Measurements from ENCODE around the gene TADA3.

Gene TADA3

DNA sequence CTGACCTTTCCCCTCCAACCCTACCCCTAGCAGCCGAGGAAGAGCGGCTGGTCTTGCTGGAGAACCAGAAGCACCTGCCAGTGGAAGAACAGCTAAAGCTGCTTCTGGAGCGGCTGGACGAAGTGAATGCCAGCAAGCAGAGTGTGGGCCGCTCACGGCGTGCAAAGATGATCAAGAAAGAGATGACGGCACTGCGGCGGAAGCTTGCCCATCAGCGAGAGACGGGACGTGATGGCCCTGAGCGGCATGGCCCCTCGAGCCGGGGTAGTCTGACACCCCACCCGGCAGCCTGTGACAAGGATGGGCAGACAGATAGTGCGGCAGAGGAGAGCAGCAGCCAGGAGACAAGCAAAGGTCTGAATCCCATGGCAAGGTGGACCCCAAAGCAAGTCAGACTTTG is 48.7 kb downstream of the TADA3 start:
- H4K20me1 ChIP-seq (ENCODE audit: insufficient read depth, low read length), result no peaks in the 10 kb centered on the region
- no peaks in the 10 kb centered on the region for H3K9me3 ChIP-seq (replicated peaks; ENCODE audit: insufficient read depth, low read length)
- H3K27me3 ChIP-seq (replicated peaks; ENCODE audit: insufficient read depth, low read length), result no peaks in the 10 kb centered on the region
- DNase-seq, result no peak
- no peaks in the 10 kb centered on the region for H3K9me2 ChIP-seq (replicated peaks; ENCODE audit: insufficient read depth, low read length)
- TF ChIP-seq, protein P1, sequence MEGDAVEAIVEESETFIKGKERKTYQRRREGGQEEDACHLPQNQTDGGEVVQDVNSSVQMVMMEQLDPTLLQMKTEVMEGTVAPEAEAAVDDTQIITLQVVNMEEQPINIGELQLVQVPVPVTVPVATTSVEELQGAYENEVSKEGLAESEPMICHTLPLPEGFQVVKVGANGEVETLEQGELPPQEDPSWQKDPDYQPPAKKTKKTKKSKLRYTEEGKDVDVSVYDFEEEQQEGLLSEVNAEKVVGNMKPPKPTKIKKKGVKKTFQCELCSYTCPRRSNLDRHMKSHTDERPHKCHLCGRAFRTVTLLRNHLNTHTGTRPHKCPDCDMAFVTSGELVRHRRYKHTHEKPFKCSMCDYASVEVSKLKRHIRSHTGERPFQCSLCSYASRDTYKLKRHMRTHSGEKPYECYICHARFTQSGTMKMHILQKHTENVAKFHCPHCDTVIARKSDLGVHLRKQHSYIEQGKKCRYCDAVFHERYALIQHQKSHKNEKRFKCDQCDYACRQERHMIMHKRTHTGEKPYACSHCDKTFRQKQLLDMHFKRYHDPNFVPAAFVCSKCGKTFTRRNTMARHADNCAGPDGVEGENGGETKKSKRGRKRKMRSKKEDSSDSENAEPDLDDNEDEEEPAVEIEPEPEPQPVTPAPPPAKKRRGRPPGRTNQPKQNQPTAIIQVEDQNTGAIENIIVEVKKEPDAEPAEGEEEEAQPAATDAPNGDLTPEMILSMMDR (IDR thresholded peaks at IDR 0.05; ENCODE audit: low read length), result no peak
- TF ChIP-seq EZH2 (optimal IDR thresholded peaks at IDR 0.05; ENCODE audit: low read depth, low read length), result no peak
- TF ChIP-seq EZH2phosphoT487 (IDR thresholded peaks at IDR 0.05; ENCODE audit: low read length), result no peak
- H3K4me3 ChIP-seq (ENCODE audit: low read length), result no peak overlapping the region
- H3K4me2 ChIP-seq (ENCODE audit: low read depth, low read length), result no peak overlapping the region
- H3K9ac ChIP-seq (ENCODE audit: low read length), result no peak overlapping the region
- H3K79me2 ChIP-seq (ENCODE audit: low read length), result 0 out of 2 replicates have a peak, but pooled peaks cover 7% of the 10 kb centered on the region
- H3F3A ChIP-seq (ENCODE audit: insufficient read depth, low read length), result peaks cover 9% of the 10 kb centered on the region; the same call in 1 of the 2 replicates
- peaks cover 11% of the 10 kb centered on the region for H3K36me3 ChIP-seq (replicated peaks; ENCODE audit: insufficient read depth, low read length)
- no peak overlapping the region for H3K27ac ChIP-seq (ENCODE audit: low read length)
- no peaks in the 10 kb centered on the region for H3K4me1 ChIP-seq (ENCODE audit: low read length)
- H2AFZ ChIP-seq (ENCODE audit: low read length), result no peak overlapping the region

GRCh38 chr3:9742560-9742959 is 49.7 kb downstream of the TADA3 start:
- H3K9me3 ChIP-seq (replicated peaks; ENCODE audit: insufficient read depth, low read length), result no peaks in the 10 kb centered on the region

GRCh38 chr3:9739181-9739580 is 53.1 kb downstream of the TADA3 start:
- no peak overlapping the region for H3K4me3 ChIP-seq (ENCODE audit: low read length)
- no peak overlapping the region for H3K9ac ChIP-seq (ENCODE audit: low read length)
- H3K36me3 ChIP-seq (replicated peaks; ENCODE audit: insufficient read depth, low read length), result peaks cover 19% of the 10 kb centered on the region
- no peaks in the 10 kb centered on the region for H3K9me2 ChIP-seq (replicated peaks; ENCODE audit: insufficient read depth, low read length)
- H3K4me1 ChIP-seq (ENCODE audit: low read length), result no peaks in the 10 kb centered on the region
- no peaks in the 10 kb centered on the region for H3K27me3 ChIP-seq (replicated peaks; ENCODE audit: insufficient read depth, low read length)
- no peak overlapping the region for H3K27ac ChIP-seq (ENCODE audit: low read length)
- TF ChIP-seq, protein P1 (IDR thresholded peaks at IDR 0.05; ENCODE audit: low read length), result no peak
- no peak for TF ChIP-seq EZH2phosphoT487 (IDR thresholded peaks at IDR 0.05; ENCODE audit: low read length)
- TF ChIP-seq EZH2 (optimal IDR thresholded peaks at IDR 0.05; ENCODE audit: low read depth, low read length), result no peak
- H3F3A ChIP-seq (ENCODE audit: insufficient read depth, low read length), result no peaks in the 10 kb centered on the region
- H3K79me2 ChIP-seq (ENCODE audit: low read length), result peaks cover 46% of the 10 kb centered on the region
- DNase-seq, result no peak
- H4K20me1 ChIP-seq (ENCODE audit: insufficient read depth, low read length), result no peaks in the 10 kb centered on the region
- no peaks in the 10 kb centered on the region for H3K9me3 ChIP-seq (replicated peaks; ENCODE audit: insufficient read depth, low read length)
- H2AFZ ChIP-seq (ENCODE audit: low read length), result no peak overlapping the region
- no peak overlapping the region for H3K4me2 ChIP-seq (ENCODE audit: low read depth, low read length)

More at GRCh38 chr3:9742560-9742959, 49.7 kb downstream of the TADA3 start:
- H3K4me1 ChIP-seq (ENCODE audit: low read length), result no peaks in the 10 kb centered on the region
- H3F3A ChIP-seq (ENCODE audit: insufficient read depth, low read length), result no peaks in the 10 kb centered on the region
- H4K20me1 ChIP-seq (ENCODE audit: insufficient read depth, low read length), result no peaks in the 10 kb centered on the region
- DNase-seq, result no peak
- no peak overlapping the region for H3K27ac ChIP-seq (ENCODE audit: low read length)
- H2AFZ ChIP-seq (ENCODE audit: low read length), result no peak overlapping the region
- no peak overlapping the region for H3K4me2 ChIP-seq (ENCODE audit: low read depth, low read length)
- H3K36me3 ChIP-seq (replicated peaks; ENCODE audit: insufficient read depth, low read length), result peaks cover 19% of the 10 kb centered on the region
- no peak overlapping the region for H3K9ac ChIP-seq (ENCODE audit: low read length)
- H3K79me2 ChIP-seq (ENCODE audit: low read length), result peaks cover 16% of the 10 kb centered on the region; the same call in 1 of the 2 replicates
- no peaks in the 10 kb centered on the region for H3K9me2 ChIP-seq (replicated peaks; ENCODE audit: insufficient read depth, low read length)
- TF ChIP-seq, protein P1 (IDR thresholded peaks at IDR 0.05; ENCODE audit: low read length), result no peak
- TF ChIP-seq EZH2 (optimal IDR thresholded peaks at IDR 0.05; ENCODE audit: low read depth, low read length) (no peak), EZH2phosphoT487 (IDR thresholded peaks at IDR 0.05; ENCODE audit: low read length) (no peak)
- no peak overlapping the region for H3K4me3 ChIP-seq (ENCODE audit: low read length)
- H3K27me3 ChIP-seq (replicated peaks; ENCODE audit: insufficient read depth, low read length), result no peaks in the 10 kb centered on the region

Measured in MM.1S (cell line).